HG03025 (cell line): Measurements from ENCODE around the gene PGGHG.

Source experiments
- ATAC-seq: cut with Tn5 transposase; IDR thresholded peaks from one replicate; pipeline ENCODE4 v1.9.1; 2021; ENCODE audit warnings: mild to moderate bottlenecking, moderate library complexity; ENCODE audit not compliant: unreplicated experiment, low FRiP score

Gene PGGHG

GRCh38 chr11:344836-345578, 56.1 kb downstream of the PGGHG start:
- no peak for ATAC-seq
